Naive thymus-derived CD4-positive, alpha-beta T cell (primary cell): ENCODE data around the gene SMIM17. TPM values are rescaled to one million over a fixed set of nuclear protein-coding genes. Genes with fewer than 3 reads are reported as not detected.

Experiments used
- ATAC-seq: fragments of 150-1000 bp; cut with Tn5 transposase; 2 replicates; pipeline ENCODE4 v1.10.0; 2021; ENCODE audit warnings: mild to moderate bottlenecking, moderate library complexity
- CTCF ChIA-PET: fragments of 350-600 bp; sonication (Branson Sonifier 250); formaldehyde crosslinking; loops from one replicate; lab custom pipeline; 2021; ENCODE audit warnings: antibody characterized with exemption; lab: Charles Lee
- POLR2A ChIA-PET: fragments of 350-600 bp; sonication (Branson Sonifier 250); formaldehyde crosslinking; loops from one replicate; lab custom pipeline; 2021; ENCODE audit warnings: antibody characterized with exemption, inconsistent platforms; lab: Charles Lee
- DNase-seq, 9 donors: peaks; one replicate each; pipeline versions ENCODE4 v3.0.0 to v3.0.0-alpha.2; 2020 to 2022; ENCODE audit warnings: mixed read lengths in 1 of 9
- H3K27ac ChIP-seq: one replicate; pipeline ENCODE4 v1.7.0; 2013; ENCODE audit warnings: mild to moderate bottlenecking, low read depth, low read length, moderate library complexity
- H3K27me3 ChIP-seq, 2 donors: one replicate each; pipeline ENCODE4 v1.7.0; 2013; ENCODE audit warnings: low read length in 2 of 2, mild to moderate bottlenecking in 2 of 2, moderate library complexity in 2 of 2; ENCODE audit not compliant: control insufficient read depth in 2 of 2, insufficient read depth in 2 of 2
- H3K36me3 ChIP-seq, 3 experiments: 1 replicate in 2 of 3; 2 replicates in 1 of 3; pipeline ENCODE4 v1.7.0; 2013; ENCODE audit warnings: low read length in 3 of 3, mild to moderate bottlenecking in 3 of 3, moderate library complexity in 1 of 3; ENCODE audit not compliant: insufficient read depth in 3 of 3, control insufficient read depth in 2 of 3
- H3K4me1 ChIP-seq, 2 donors: one replicate each; pipeline ENCODE4 v1.7.0; 2013; ENCODE audit warnings: low read length in 2 of 2, mild to moderate bottlenecking in 2 of 2, moderate library complexity in 1 of 2; ENCODE audit not compliant: control insufficient read depth in 2 of 2, insufficient read depth in 2 of 2
- H3K4me3 ChIP-seq: 2 replicates; pipeline ENCODE4 v1.7.0; 2013; ENCODE audit warnings: mild to moderate bottlenecking, low read length
- H3K9me3 ChIP-seq, 3 experiments: 1 replicate in 2 of 3; 2 replicates in 1 of 3; pipeline ENCODE4 v1.7.0; 2013; ENCODE audit warnings: low read length in 3 of 3; ENCODE audit not compliant: control insufficient read depth in 2 of 3
- H3K27ac Mint-ChIP-seq, 9 donors: one replicate each; pipeline ENCODE4 v1.8.0; 2020 to 2022; ENCODE audit warnings: mixed read lengths in 9 of 9, mild to moderate bottlenecking in 8 of 9, moderate library complexity in 5 of 9, inconsistent platforms in 2 of 9
- H3K27me3 Mint-ChIP-seq, 5 donors: one replicate each; pipeline ENCODE4 v1.8.0; 2021 to 2022; ENCODE audit warnings: mixed read lengths in 5 of 5, mild to moderate bottlenecking in 1 of 5
- H3K36me3 Mint-ChIP-seq, 5 donors: one replicate each; pipeline ENCODE4 v1.8.0; 2020 to 2022; ENCODE audit warnings: mixed read lengths in 5 of 5, mild to moderate bottlenecking in 3 of 5, inconsistent platforms in 1 of 5
- H3K4me1 Mint-ChIP-seq, 7 donors: one replicate each; pipeline ENCODE4 v1.8.0; 2020 to 2022; ENCODE audit warnings: mixed read lengths in 7 of 7, mild to moderate bottlenecking in 3 of 7, inconsistent platforms in 1 of 7
- H3K4me3 Mint-ChIP-seq, 10 donors: one replicate each; pipeline ENCODE4 v1.8.0; 2020 to 2022; ENCODE audit warnings: mild to moderate bottlenecking in 10 of 10, mixed read lengths in 10 of 10, moderate library complexity in 6 of 10, inconsistent platforms in 2 of 10
- H3K9me3 Mint-ChIP-seq, 11 donors: one replicate each; pipeline ENCODE4 v1.8.0; 2020 to 2022; ENCODE audit warnings: mixed read lengths in 11 of 11, mild to moderate bottlenecking in 4 of 11, inconsistent platforms in 1 of 11, moderate library complexity in 1 of 11
- intact Hi-C, 2 donors: fragments of 100-400 bp; cut with micrococcal nuclease; formaldehyde crosslinking; loops; one replicate each; pipeline ENCODE4 v1.15.1; 2023
- polyA plus RNA-seq, 2 donors: library from polyadenylated mRNA; unstranded; fragments of 300-500 nt; fragmentation: Illumina TruSeq; gene quantifications; one replicate each; pipeline ENCODE4 v1.2.3, GENCODE V29; 2021
- total RNA-seq, 6 experiments: library from RNA in 5 of 6; stranded (reverse) in 5 of 6; gene quantifications; 1 replicate in 5 of 6; 2 replicates in 1 of 6; pipeline ENCODE4 v1.2.3 and lab custom pipeline; 2021 to 2026

Gene SMIM17
- total and polyA plus RNA-seq, 7 experiments from 2014 or later: 0.31 to 0.37 TPM; not detected in 5

DNA sequence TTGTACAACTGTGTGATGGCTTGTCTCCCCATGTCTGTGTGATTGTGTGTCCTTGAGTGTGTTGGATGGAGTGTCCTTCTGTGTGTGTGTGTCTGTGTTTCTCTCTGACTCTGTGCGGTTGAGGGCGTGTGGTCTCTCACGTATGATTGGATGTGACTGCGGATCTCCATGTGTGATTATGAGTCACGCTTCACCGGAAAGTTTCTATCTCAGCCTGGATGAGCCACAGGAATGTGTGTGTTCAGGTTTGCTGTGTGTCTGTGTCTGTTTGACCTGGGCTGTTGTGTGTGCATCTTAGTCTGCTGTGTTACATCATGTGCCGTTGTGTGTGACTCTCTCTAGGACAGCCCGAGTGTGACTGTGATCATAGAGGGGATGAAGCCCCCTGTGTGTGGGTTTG lies 44.1 kb downstream of the SMIM17 start:
- intact Hi-C loops: no loop called here

DNA sequence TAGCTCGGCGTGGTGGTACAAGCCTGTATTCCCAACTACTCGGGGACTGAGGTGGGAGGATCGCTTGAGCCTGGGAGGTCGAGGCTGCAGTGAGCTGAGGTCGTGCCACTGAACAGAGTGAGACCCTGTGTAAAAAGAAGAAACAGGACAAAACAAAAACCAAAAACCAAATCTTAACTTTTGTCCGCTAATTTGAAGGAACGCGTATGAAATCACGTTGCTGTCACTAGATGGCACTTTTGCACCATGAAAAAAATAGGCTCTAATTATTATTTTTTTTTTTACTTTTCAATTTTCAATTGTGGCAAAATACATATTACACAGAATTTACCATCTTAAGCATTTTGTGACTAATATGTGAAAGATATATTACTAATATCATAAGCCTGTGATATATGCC lies 46.2 kb downstream of the SMIM17 start:
- no peaks in the 10 kb centered on the region for H3K4me1 Mint-ChIP-seq
- Histone ChIP-seq H3K36me3 (no peaks in the 10 kb centered on the region), H3K27me3 (no peaks in the 10 kb centered on the region), H3K4me3 (no peak overlapping the region), H3K4me1 (no peaks in the 10 kb centered on the region), H3K9me3 (peaks cover 0 to 18% (median 0%) of the 10 kb centered on the region in 3 experiments), H3K27ac (no peak overlapping the region)
- peaks cover 0 to 47% (median 31%) of the 10 kb centered on the region in 5 donors for H3K36me3 Mint-ChIP-seq
- no peak overlapping the region for H3K4me3 Mint-ChIP-seq
- CTCF ChIA-PET: interaction anchor here (0.7 kb wide), 1 partner anchor 87 kb away, joined by 3 read pairs; no protein-coding TSS in a partner anchor
- DNase-seq (no peak), ATAC-seq (no peak)
- peaks cover 5 to 73% (median 45%) of the 10 kb centered on the region in 11 donors for H3K9me3 Mint-ChIP-seq
- no peaks in the 10 kb centered on the region for H3K27me3 Mint-ChIP-seq
- POLR2A ChIA-PET: no interaction called here
- no peak overlapping the region for H3K27ac Mint-ChIP-seq
- intact Hi-C loops: no loop called here

More for the DNA sequence above, 44.1 kb downstream of the SMIM17 start:
- ATAC-seq (no peak), DNase-seq (no peak)
- POLR2A ChIA-PET: no interaction called here
- Mint-ChIP-seq H3K27me3 (no peaks in the 10 kb centered on the region), H3K4me1 (no peaks in the 10 kb centered on the region), H3K4me3 (no peak overlapping the region), H3K9me3 (peaks cover 5 to 63% (median 36%) of the 10 kb centered on the region in 11 donors), H3K27ac (no peak overlapping the region), H3K36me3 (peaks cover 0 to 38% (median 23%) of the 10 kb centered on the region in 5 donors)
- no peak overlapping the region for H3K27ac ChIP-seq
- H3K36me3 ChIP-seq: no peaks in the 10 kb centered on the region
- H3K27me3 ChIP-seq: no peaks in the 10 kb centered on the region
- CTCF ChIA-PET: no interaction called here
- H3K4me3 ChIP-seq: no peak overlapping the region
- H3K4me1 ChIP-seq: no peaks in the 10 kb centered on the region
- H3K9me3 ChIP-seq: peaks cover 0 to 20% (median 0%) of the 10 kb centered on the region in 3 experiments

DNA sequence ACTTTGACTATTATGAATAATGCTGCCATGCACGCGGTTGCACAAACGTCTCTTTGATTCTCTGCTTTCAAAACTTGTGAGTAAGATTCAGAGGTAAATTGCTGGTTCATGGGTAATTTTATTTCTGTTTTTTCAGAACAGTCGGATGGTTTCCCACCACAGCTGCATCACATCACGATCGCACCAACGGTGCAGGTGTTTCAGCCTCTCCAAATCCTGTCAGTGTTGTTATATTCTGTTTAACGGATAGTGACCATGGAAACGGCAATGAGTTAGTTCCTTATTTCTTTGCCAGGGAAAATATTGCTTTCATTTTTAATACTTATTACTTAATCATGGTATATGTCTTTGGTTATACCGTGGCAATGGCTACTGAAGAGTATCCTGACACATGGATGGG lies 47.7 kb downstream of the SMIM17 start:
- DNase-seq: no peak
- no peak overlapping the region for H3K27ac Mint-ChIP-seq
- no peak for ATAC-seq
- Histone ChIP-seq H3K9me3 (peaks cover 0 to 19% (median 0%) of the 10 kb centered on the region in 3 experiments), H3K27me3 (no peaks in the 10 kb centered on the region), H3K4me1 (no peaks in the 10 kb centered on the region), H3K27ac (no peak overlapping the region), H3K4me3 (no peak overlapping the region), H3K36me3 (no peaks in the 10 kb centered on the region)
- H3K4me1 Mint-ChIP-seq: no peaks in the 10 kb centered on the region
- intact Hi-C loops: no loop called here
- peaks cover 5 to 71% (median 42%) of the 10 kb centered on the region in 11 donors for H3K9me3 Mint-ChIP-seq
- peaks cover 0 to 33% (median 20%) of the 10 kb centered on the region in 5 donors for H3K36me3 Mint-ChIP-seq
- no peak overlapping the region for H3K4me3 Mint-ChIP-seq
- ChIA-PET CTCF (no interaction called here), POLR2A (no interaction called here)
- no peaks in the 10 kb centered on the region for H3K27me3 Mint-ChIP-seq

DNA sequence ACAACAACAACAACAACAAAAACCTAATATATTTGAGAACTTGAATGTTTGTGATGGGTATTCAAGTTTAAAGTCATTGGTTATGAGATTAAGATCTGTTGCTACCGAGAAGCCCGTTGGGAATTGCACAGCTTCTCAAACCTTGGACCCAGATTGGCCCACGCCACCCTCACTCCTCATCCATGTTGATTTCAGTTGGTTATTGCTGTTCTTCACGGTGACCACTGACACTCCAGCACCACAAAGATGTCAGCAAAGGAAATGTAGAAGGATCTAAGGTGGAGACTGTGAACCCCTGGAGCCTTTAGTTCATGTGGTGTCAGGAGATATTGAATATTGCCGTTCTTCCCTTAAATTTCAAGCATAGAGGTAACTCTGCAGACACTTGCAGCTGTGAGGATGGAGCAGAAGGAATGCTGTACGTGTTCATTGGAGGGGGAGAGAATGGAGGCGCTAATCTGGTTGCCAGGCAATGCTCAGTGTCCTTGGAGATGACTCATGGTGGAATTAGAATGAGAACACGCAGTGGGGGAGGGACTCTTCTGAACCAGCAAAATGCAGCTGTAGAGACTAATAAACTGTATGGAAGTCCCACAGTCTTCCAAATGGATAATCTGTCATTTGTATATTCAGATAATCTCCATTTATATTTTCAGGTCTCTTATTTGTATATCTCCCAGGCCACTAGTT lies 49.4 kb downstream of the SMIM17 start:
- H3K27me3 Mint-ChIP-seq: no peaks in the 10 kb centered on the region
- H3K9me3 Mint-ChIP-seq: peaks cover 5 to 57% (median 34%) of the 10 kb centered on the region in 11 donors
- POLR2A ChIA-PET: no interaction called here
- Histone ChIP-seq H3K36me3 (no peaks in the 10 kb centered on the region), H3K4me3 (no peak overlapping the region), H3K9me3 (peaks cover 0 to 19% (median 1%) of the 10 kb centered on the region in 3 experiments), H3K27me3 (no peaks in the 10 kb centered on the region), H3K4me1 (no peaks in the 10 kb centered on the region), H3K27ac (no peak overlapping the region)
- no peak overlapping the region for H3K4me3 Mint-ChIP-seq
- ATAC-seq (no peak), DNase-seq (no peak)
- peaks cover 0 to 26% (median 20%) of the 10 kb centered on the region in 5 donors for H3K36me3 Mint-ChIP-seq
- CTCF ChIA-PET: no interaction called here
- no peak overlapping the region for H3K27ac Mint-ChIP-seq
- intact Hi-C loops: no loop called here
- no peaks in the 10 kb centered on the region for H3K4me1 Mint-ChIP-seq

DNA sequence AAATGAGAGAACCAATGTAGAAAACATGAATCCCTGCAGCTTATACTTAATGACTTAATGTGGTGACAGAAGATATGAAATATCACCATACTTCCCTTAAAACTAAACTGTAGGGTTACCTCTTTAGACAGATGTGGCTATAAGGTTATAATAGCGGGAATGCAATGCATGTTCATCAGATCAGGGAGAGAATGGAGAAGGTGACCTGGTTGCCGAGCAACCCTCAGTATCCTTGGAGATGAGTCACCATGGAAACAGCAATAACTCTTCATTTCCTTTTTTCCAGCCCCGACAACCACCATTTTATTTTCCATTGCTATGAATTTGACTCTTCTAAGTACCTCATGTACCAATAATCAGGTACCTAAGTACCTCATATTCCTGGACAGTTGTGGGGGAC lies 56.6 kb downstream of the SMIM17 start:
- Mint-ChIP-seq H3K27ac (no peak overlapping the region), H3K4me1 (no peaks in the 10 kb centered on the region)
- CTCF ChIA-PET: no interaction called here

DNA sequence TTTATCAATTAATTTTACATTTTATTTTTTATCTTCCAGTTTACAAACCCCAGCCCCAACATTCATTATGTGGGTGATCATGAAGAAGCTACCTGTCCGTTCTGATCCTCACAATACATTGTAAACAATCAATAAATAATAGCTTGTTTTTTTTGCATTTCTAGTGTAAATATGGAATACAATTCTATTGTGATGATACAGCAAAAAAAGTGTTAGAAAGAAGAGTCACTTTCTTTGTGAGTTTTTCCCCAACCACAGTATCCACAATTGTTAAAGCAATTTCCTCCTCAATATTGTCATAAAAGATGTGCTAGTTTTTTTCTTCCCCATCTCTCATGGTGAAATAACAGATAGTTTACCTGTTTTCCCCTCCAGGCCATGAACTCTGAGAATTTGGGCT lies 58.9 kb downstream of the SMIM17 start:
- CTCF ChIA-PET: no interaction called here
- no peaks in the 10 kb centered on the region for H3K36me3 ChIP-seq
- H3K27ac ChIP-seq: no peak overlapping the region
- H3K4me3 ChIP-seq: no peak overlapping the region
- no peak overlapping the region for H3K27ac Mint-ChIP-seq
- H3K9me3 Mint-ChIP-seq: peaks cover 11 to 83% (median 45%) of the 10 kb centered on the region in 11 donors
- DNase-seq (no peak), ATAC-seq (no peak)
- H3K27me3 Mint-ChIP-seq: peaks cover 0 to 5% (median 0%) of the 10 kb centered on the region in 5 donors
- POLR2A ChIA-PET: no interaction called here
- H3K4me3 Mint-ChIP-seq: no peak overlapping the region
- H3K4me1 ChIP-seq: no peaks in the 10 kb centered on the region
- H3K4me1 Mint-ChIP-seq: no peaks in the 10 kb centered on the region
- intact Hi-C loops: no loop called here
- H3K9me3 ChIP-seq: peaks cover 0 to 11% (median 0%) of the 10 kb centered on the region in 3 experiments
- no peaks in the 10 kb centered on the region for H3K27me3 ChIP-seq
- H3K36me3 Mint-ChIP-seq: peaks cover 2 to 21% (median 4%) of the 10 kb centered on the region in 5 donors

More for the DNA sequence above, 56.6 kb downstream of the SMIM17 start:
- H3K4me1 ChIP-seq: no peaks in the 10 kb centered on the region
- no peak overlapping the region for H3K4me3 ChIP-seq
- Mint-ChIP-seq H3K9me3 (peaks cover 4 to 74% (median 34%) of the 10 kb centered on the region in 11 donors), H3K27me3 (peaks cover 0 to 5% (median 0%) of the 10 kb centered on the region in 5 donors), H3K4me3 (no peak overlapping the region), H3K36me3 (peaks cover 2 to 18% (median 4%) of the 10 kb centered on the region in 5 donors)
- POLR2A ChIA-PET: no interaction called here
- no peak overlapping the region for H3K27ac ChIP-seq
- no peaks in the 10 kb centered on the region for H3K27me3 ChIP-seq
- DNase-seq (no peak), ATAC-seq (no peak)
- H3K9me3 ChIP-seq: peaks cover 0 to 11% (median 4%) of the 10 kb centered on the region in 3 experiments
- H3K36me3 ChIP-seq: no peaks in the 10 kb centered on the region
- intact Hi-C loops: no loop called here

DNA sequence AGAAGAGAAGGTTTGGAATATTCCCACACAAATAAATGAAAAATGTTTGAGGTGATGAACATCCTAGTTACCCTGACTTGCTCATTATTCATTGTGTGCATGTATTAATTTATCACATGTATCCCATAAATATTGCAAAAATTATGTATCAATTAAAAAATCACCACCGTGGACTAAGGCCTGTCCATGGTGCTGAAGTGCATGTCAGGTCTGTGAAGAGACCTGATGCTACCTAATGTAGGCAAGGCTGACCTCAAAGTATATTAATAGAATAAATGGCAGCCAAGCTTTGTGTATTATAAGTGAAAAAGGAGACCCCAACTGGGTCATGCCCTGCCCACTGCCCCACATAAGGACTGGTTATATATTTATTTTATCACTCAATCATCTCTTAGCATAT lies 63.0 kb downstream of the SMIM17 start:
- intact Hi-C loops: no loop called here
- no peak overlapping the region for H3K4me3 Mint-ChIP-seq

More for the DNA sequence above, 63.0 kb downstream of the SMIM17 start:
- POLR2A ChIA-PET: no interaction called here
- H3K4me1 Mint-ChIP-seq: no peaks in the 10 kb centered on the region
- ATAC-seq (no peak), DNase-seq (no peak)
- Histone ChIP-seq H3K27me3 (no peaks in the 10 kb centered on the region), H3K9me3 (no peaks in the 10 kb centered on the region), H3K36me3 (no peaks in the 10 kb centered on the region), H3K4me3 (no peak overlapping the region), H3K4me1 (no peaks in the 10 kb centered on the region), H3K27ac (no peak overlapping the region)
- peaks cover 0 to 5% (median 0%) of the 10 kb centered on the region in 5 donors for H3K27me3 Mint-ChIP-seq
- peaks cover 18 to 80% (median 41%) of the 10 kb centered on the region in 11 donors for H3K9me3 Mint-ChIP-seq
- H3K36me3 Mint-ChIP-seq: peaks cover 0 to 13% (median 10%) of the 10 kb centered on the region in 5 donors
- CTCF ChIA-PET: no interaction called here
- no peak overlapping the region for H3K27ac Mint-ChIP-seq
